HepG2 (cell line): Measurements from ENCODE around the gene TOX4. TPM values are rescaled to one million over a fixed set of nuclear protein-coding genes. Genes with fewer than 3 reads are reported as not detected.

Experiments used
- AHDC1 ChIP-seq: sonication (generic); formaldehyde crosslinking; IDR thresholded peaks from 2 replicates; pipeline ENCODE4 v1.5.1; 2020; ENCODE audit warnings: mild to moderate bottlenecking, missing genetic modification reagents, borderline replicate concordance
- FOXC1 ChIP-seq: sonication (generic); formaldehyde crosslinking; IDR thresholded peaks from 2 replicates; pipeline ENCODE4 v1.8.0; 2022; ENCODE audit warnings: mild to moderate bottlenecking, missing genetic modification reagents, borderline replicate concordance
- IRF9 ChIP-seq: sonication (generic); formaldehyde crosslinking; IDR thresholded peaks from 2 replicates; pipeline ENCODE4 v1.8.0; 2022; ENCODE audit warnings: missing genetic modification reagents, mild to moderate bottlenecking, borderline replicate concordance
- KDM6A ChIP-seq: IDR thresholded peaks from 2 replicates; pipeline ENCODE4 v1.6.1; 2016; ENCODE audit warnings: low read depth
- KLF6 ChIP-seq: IDR thresholded peaks from 2 replicates; pipeline ENCODE4 v1.8.0; 2016; ENCODE audit warnings: missing biosample characterization, missing genetic modification reagents
- MAF1 ChIP-seq: sonication (generic); formaldehyde crosslinking; IDR thresholded peaks from 2 replicates; pipeline ENCODE4 v1.5.0; 2020; ENCODE audit warnings: missing genetic modification reagents, borderline replicate concordance
- MYC ChIP-seq: sonication (generic); formaldehyde crosslinking; IDR thresholded peaks from 2 replicates; pipeline ENCODE4 v1.9.0; 2021; ENCODE audit warnings: missing genetic modification reagents, borderline replicate concordance
- PLRG1 ChIP-seq: fragments of 450-650 bp; conservative IDR thresholded peaks from 2 replicates; pipeline ENCODE4 v1.6.1; 2016
- POLR2G ChIP-seq: fragments of 200-400 bp; formaldehyde crosslinking; IDR thresholded peaks from 2 replicates; pipeline ENCODE4 v1.6.1; 2018; ENCODE audit warnings: mild to moderate bottlenecking, low read depth, low read length, moderate library complexity
- SUZ12 ChIP-seq: fragments of 150-350 bp; IDR thresholded peaks from 2 replicates; pipeline ENCODE4 v1.6.1; 2014; ENCODE audit warnings: low read depth, low read length
- TFE3 ChIP-seq: IDR thresholded peaks from 2 replicates; pipeline ENCODE4 v1.6.1; 2016
- ZMYM3 ChIP-seq: sonication (generic); formaldehyde crosslinking; IDR thresholded peaks from 2 replicates; pipeline ENCODE4 v1.5.1; 2020; ENCODE audit warnings: mild to moderate bottlenecking, missing genetic modification reagents
- ZNF138 ChIP-seq: sonication (generic); formaldehyde crosslinking; IDR thresholded peaks from 2 replicates; pipeline ENCODE4 v1.5.0; 2020; ENCODE audit warnings: mild to moderate bottlenecking, low read depth, missing genetic modification reagents
- ZNF503 ChIP-seq: sonication (generic); formaldehyde crosslinking; IDR thresholded peaks from 2 replicates; pipeline ENCODE4 v1.4.0; 2020; ENCODE audit warnings: missing genetic modification reagents
- ZNF639 ChIP-seq: conservative IDR thresholded peaks from 2 replicates; pipeline ENCODE4 v1.6.1; 2018; ENCODE audit warnings: missing genetic modification reagents
- ZNF766 ChIP-seq: sonication (generic); formaldehyde crosslinking; IDR thresholded peaks from 2 replicates; pipeline ENCODE4 v1.5.0; 2020; ENCODE audit warnings: missing genetic modification reagents, borderline replicate concordance
- polyA plus RNA-seq, 8 experiments: library from polyadenylated mRNA; depleted of rRNA in 3 of 8; stranded (reverse) in 7 of 8; unstranded in 1 of 8; fragments of >200 nt; fragmentation: Illumina TruSeq in 4 of 8; extraction: Trizol in 4 of 8; gene quantifications; 2 replicates each; pipeline versions ENCODE4 v1.2.1 to v1.2.3, GENCODE V29; 2011 to 2016; ENCODE audit warnings: low read depth in 4 of 8, missing spikeins in 1 of 8, mixed read lengths in 1 of 8; ENCODE audit not compliant: insufficient read depth in 1 of 8
- total RNA-seq, 5 experiments: library from RNA; depleted of rRNA; stranded (reverse); fragments of >200 nt; fragmentation: Illumina TruSeq; extraction: Trizol; gene quantifications; 2 replicates each; pipeline ENCODE4 v1.2.3, GENCODE V29; 2016; ENCODE audit warnings: low read depth in 1 of 5

TOX4 gene
- total and polyA plus RNA-seq, 2 of the 13 experiments (the other 11 are each of a cell fraction or from before 2014, with no cell fraction given) = 71.8 to 163 TPM

GRCh38 chr14:21525962-21526671, 49.1 kb downstream of the TOX4 start, which contains the start of gene SALL2 (continued):
- 0 out of 2 replicates have a peak, but pooled peaks have one; percentile 29 for TF ChIP-seq AHDC1 (CRISPR knock-in tag)
- TF ChIP-seq KDM6A (CRISPR knock-in tag) = no peak; the same call in 1 of the 2 replicates
- peak; percentile 34; the same call in 1 of the 2 replicates for TF ChIP-seq MYC
- no peak for TF ChIP-seq ZNF639 (CRISPR knock-in tag)
- no peak for TF ChIP-seq TFE3 (CRISPR knock-in tag)
- TF ChIP-seq IRF9 = no peak; the same call in 1 of the 2 replicates
- TF ChIP-seq SUZ12 = no peak
- TF ChIP-seq ZNF138 (CRISPR knock-in tag) = no peak
- 0 out of 2 replicates have a peak, but pooled peaks have one; percentile 5 for TF ChIP-seq ZMYM3
- no peak for TF ChIP-seq ZNF503 (CRISPR knock-in tag)
- 0 out of 2 replicates have a peak, but pooled peaks have one; percentile 50 for TF ChIP-seq POLR2G
- no peak for TF ChIP-seq PLRG1
- TF ChIP-seq MAF1 (CRISPR knock-in tag) = no peak; the same call in 1 of the 2 replicates
- TF ChIP-seq FOXC1 (CRISPR knock-in tag) = no peak
- no peak for TF ChIP-seq KLF6 (CRISPR knock-in tag)
- TF ChIP-seq ZNF766 (CRISPR knock-in tag) = 0 out of 2 replicates have a peak, but pooled peaks have one; percentile 17
